NCI-H226 (cell line): ENCODE results near the gene CTNNB1.
A peak's percentile ranks its signal among the peaks of the same experiment; 100 is the strongest.
"Not testable (repeated sequence)": the region's sequence is repeated elsewhere in the genome, so short reads cannot be mapped to it uniquely, and the experiment has no call there.

Source experiments
- DNase-seq: peaks from one replicate; pipeline ENCODE4 v3.0.0-alpha.2; 2015

Gene CTNNB1

DNA sequence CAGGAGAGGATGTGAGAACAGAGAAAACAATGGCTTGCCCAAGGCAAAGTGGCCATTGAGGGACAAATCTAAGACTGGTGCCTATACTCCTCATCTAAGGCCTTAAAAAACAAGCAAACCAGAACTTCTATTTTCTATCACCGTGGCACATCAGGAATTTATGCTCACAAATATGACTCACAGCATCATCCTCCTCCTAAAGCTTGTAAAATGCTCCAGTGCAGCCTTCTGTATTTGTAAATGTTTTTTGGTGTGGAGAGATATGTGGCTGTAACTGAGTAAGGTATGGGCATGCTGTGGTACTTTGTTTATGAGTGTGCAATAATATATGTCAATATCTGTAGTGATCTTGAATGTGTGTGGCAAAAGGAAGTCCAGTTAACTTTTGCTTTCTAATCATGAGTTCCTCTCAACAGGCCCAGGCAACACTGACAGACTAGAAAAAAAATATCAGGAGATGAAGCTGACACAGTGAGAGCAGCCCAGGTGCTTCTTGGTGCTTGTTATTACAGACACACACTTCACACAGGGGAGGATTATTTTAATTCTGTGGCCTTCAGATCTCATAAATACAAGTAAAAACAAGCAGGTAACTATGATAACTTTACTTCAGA lies 60.3 kb downstream of the CTNNB1 start:
- DNase-seq, result no peak

DNA sequence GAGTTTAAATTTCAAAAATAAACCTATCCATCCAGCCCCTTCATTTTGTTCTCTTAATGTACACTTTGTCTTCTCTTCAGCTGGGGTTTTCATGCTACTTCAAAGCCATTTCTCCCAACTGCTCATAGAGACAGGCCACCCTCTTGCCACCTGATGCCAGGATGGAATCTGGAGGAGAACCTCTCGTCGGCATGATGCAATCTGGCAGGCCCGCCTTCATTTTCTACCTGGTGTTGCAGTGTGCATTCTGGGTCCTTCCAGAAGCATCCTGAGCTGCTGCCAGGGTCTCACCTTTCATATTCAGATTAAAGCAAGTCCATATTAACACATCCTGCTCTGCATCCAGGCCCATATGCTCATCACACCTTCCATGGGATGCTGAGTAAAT lies 60.8 kb downstream of the CTNNB1 start:
- no peak for DNase-seq

DNA sequence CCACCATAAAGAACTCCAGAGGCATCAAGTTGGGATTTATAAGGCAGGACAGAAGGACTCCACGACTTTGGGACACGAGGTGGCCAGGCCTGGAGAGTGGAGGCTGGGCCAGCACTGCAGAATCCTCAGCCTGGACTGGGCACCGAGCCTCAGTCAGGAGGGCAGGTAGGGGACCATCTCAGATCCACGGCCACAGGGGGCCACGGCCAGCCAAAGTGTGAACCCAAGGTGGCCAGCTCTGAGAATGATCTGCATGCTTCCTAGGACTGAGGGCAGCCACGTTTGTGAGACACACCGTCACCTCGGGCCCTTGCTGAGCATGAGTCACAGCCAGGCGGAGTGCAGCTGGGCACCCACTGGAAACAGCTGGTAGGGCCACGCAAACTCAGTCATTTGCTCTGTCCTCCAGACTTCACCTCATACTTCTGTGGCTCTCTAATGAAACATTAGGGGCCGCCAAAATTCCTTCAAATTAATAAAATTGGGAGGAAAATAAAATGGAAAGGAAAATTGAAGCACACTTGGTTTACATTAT lies 65.8 kb downstream of the CTNNB1 start:
- DNase-seq, result no peak

DNA sequence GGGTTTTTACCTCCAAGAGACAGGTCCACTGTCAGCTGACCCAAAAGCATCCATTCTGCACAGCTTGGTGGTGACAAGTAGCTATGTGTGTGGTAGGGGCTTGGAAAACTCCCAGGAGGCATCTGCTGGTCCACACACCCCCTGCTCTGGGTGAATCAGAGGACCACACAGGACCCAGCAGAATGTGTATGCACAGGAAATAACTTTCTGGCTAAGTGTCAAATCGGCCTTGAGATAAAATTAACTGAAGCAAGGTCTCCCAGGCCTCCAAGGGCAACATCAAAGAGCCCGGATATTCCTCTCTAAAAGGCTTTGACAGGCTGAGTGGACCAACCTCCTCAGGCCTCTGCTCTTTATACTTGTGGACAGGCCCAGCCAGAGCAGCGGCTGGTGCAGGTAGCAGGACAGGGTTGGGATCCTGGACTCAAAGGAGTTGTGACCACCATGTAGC lies 66.5 kb downstream of the CTNNB1 start:
- peak; percentile 75 for DNase-seq

DNA sequence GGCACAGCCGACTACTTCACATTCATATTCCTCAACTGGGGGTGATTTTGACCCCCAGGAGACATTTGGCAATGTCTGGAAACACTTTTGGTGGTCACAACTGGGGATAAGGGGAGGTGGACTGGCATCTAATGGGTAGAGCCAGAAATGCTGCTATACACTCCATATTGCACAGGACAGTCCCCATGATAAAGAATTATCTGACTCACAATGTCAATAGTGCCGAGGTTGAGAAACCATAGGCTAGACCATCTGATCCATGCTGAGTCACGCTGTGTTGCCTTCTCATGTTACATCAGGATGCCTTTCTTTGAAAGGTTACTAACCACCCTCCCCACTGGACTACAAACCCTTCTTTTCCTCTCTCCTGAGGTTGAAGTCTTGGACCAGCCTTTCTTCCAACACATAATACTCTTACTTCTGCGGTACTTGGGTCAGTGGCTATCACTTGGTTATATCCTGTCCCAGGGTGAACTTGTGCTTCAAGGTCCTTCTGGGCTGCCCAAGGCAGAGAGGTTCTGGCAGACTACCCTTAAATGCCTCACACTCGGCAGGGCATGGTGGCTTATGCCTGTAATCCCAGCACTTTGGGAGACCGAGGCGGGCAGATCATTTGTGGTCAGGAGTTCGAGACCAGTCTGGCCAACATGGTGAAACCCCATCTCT lies 68.8 kb downstream of the CTNNB1 start:
- peak; percentile 86 for DNase-seq

DNA sequence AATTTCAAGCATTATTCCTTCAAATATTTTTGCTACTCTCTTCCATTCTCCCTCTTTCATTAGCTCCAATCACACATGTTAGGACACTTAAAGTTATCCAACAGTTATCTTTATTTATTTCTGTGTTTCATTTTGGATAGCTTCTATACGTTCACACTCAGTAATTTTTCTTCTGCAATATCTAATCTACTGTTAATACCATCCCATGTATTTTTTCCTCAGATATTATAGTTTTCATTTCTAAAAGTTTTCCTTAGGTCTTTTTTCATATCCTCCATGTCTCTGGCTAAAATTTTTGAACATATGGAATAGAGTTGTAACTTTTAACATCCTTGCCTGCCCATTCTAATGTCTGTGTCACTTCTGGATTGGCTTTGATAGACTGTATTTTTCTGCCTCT lies 73.4 kb downstream of the CTNNB1 start:
- no peak for DNase-seq

DNA sequence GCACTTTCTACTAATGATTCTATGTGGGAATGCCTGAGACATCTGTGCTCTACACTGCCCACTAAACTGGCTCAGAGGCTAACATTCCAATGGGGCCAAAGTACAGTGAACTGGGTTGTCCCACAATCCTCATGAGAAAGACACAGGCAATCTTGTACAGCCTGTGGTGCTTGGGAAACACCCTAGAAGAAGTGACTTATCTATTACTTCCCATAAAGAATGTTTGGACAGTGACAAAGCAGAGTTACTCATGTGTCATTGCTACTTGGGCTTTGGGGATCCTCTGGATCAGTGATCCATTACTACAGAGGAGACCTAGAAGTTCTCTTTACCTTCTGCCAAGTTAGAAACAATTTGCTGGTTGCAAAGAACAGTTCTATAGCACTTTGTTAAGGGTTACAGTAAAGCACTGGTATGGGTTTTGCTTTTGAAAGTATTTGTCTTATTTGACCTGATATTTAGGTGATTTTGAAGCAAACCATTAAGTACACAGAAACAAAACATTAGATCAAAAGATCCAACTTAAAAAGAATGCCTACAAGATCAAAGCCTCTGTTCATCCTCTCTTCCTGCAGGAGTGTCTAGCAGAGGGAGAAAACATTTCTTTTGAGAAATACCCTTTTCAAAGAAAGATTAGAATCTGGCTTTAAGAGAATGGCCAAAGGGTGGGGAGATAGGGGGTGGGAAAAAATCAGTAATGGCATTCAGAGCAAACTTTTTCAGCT lies 75.8 kb downstream of the CTNNB1 start:
- DNase-seq, result no peak

DNA sequence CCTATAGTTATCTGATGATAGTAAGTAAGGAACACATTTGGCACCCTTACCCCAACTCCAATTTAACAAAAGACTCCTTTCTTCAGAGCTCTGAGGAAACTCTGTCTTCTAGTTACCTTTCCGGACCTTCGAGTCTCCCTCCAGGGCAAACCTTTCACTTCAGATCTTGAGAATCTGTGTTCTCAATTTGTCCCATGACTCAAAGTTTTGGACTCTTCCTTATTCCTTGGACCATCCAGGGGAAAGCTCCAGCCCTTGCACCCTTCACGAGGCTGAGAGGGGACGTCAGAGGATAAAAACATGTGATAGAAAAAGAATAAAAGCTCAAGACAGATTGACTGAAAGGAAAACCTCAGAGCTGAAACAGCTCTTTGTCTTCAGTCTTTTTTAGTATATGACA lies 76.9 kb downstream of the CTNNB1 start:
- DNase-seq, result no peak

DNA sequence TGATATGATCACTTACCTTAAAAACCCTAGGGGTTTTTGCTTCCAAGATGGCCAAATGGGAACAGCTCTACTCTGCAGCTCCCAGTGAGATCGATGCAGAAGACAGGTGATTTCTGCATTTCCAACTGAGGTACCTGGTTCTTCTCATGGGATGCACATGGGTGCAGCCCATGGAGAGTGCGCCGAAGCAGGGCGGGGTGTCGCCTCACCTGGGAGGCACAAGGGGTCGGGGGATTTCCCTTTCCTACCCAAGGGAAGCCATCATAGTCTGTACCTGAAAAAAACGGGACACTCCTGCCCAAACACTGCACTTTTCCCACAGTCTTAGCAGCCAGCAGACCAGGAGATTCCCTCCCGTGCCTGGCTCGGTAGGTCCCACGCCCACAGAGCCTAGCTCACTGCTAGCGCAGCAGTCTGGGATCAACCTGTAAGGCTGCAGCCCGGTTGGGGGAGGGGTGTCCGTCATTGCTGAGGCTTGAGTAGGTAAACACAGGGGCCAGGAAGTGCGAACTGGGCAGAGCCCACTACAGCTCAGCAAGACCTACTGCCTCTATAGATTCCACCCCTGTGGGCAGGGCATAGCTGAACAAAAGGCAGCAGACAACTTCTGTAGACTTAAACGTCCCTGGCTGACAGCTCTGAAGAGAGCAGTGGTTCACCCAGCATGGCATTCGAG lies 78.6 kb downstream of the CTNNB1 start:
- no peak for DNase-seq

DNA sequence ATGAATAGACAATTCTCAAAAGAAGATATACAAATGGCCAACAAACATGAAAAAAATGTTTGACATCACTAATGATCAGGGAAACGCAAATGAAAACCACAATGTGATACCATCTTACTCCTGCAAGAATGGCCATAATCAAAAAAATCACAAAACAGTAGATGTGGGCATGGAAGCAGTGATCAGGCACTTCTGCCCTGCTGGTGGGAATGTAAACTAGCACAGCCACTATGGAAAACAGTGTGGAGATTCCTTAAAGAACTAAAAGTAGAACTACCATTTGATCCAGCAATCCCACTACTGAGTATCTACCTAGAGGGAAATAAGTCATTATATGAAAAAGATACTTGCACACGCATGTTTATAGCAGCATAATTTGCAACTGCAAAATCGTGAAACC lies 85.6 kb downstream of the CTNNB1 start:
- not testable (repeated sequence) for DNase-seq

DNA sequence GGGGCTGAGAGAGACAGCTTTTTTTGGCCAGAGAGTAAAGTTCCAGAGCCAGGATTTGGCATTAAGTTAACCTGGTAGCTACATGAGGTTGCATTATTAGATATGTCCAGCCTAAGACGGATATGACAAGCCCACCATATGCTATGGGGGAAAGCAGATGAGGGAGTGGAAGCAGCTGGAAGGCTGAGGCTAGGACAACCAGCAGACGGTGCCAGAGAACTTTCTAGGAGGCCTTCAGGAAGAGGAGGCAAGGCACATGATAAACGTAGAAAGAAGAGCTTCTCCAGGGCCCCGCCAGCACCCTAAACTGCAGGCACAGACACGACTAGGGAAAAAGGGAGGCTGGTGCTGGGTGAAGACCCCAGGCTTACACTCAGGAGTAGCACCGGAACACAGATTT lies 87.0 kb downstream of the CTNNB1 start:
- no peak for DNase-seq

DNA sequence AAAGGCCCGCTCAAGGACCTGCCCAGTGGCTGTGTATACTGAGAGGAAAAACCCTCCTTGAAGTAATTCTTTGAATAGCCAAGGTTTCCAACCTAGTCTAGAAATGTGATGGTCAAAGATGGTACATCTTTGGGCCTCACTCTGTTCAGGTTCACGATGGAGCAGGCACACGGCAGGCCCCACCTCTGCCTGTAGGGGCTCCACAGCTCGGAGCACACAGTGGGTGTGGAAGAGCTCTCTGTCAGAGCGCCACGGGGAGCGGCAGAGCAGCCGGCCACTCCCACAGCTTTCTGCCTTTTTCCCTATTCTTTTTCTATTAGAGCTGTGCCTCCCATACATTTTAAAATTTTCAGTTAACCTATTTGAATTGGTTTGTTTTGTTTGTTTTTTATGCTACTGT lies 89.5 kb downstream of the CTNNB1 start:
- DNase-seq, result no peak
